K562 (cell line): ENCODE results near the gene RARA. TPM values are rescaled to one million over a fixed set of nuclear protein-coding genes. Genes with fewer than 3 reads are reported as not detected.

Source experiments
- ATF4 ChIP-seq: fragments of 450-650 bp; formaldehyde crosslinking; IDR thresholded peaks from 2 replicates; pipeline ENCODE4 v1.4.0; 2022; ENCODE audit warnings: mild to moderate bottlenecking, moderate library complexity
- C11orf30 ChIP-seq: fragments of 450-650 bp; IDR thresholded peaks from 2 replicates; pipeline ENCODE4 v1.6.1; 2016; ENCODE audit warnings: low read depth, mild to moderate bottlenecking
- CHD1 ChIP-seq: fragments of 200-600 bp; sonication (generic); IDR thresholded peaks from one replicate; pipeline ENCODE4 v1.6.1; 2012; ENCODE audit warnings: mild to moderate bottlenecking, moderate library complexity, low read length, inconsistent platforms
- CLOCK ChIP-seq: fragments of 250-450 bp; sonication (Bioruptor Pico); IDR thresholded peaks from 2 replicates; pipeline ENCODE4 v1.4.0; 2020; ENCODE audit warnings: mild to moderate bottlenecking, moderate library complexity, borderline replicate concordance
- CTBP1 ChIP-seq: fragments of 450-650 bp; IDR thresholded peaks from 2 replicates; pipeline ENCODE4 v1.6.1; 2016; ENCODE audit warnings: borderline replicate concordance
- DACH1 ChIP-seq: fragments of 450-650 bp; IDR thresholded peaks from 2 replicates; pipeline ENCODE4 v1.6.1; 2018; ENCODE audit not compliant: partially characterized antibody
- DPF2 ChIP-seq: fragments of 450-650 bp; IDR thresholded peaks from 2 replicates; pipeline ENCODE4 v1.6.1; 2016
- HBP1 ChIP-seq: fragments of 450-650 bp; formaldehyde crosslinking; IDR thresholded peaks from 2 replicates; pipeline ENCODE4 v1.4.0; 2022; ENCODE audit warnings: missing genetic modification characterization
- HMGXB4 ChIP-seq: sonication (generic); formaldehyde crosslinking; IDR thresholded peaks from 2 replicates; pipeline ENCODE4 v1.8.1; 2023; ENCODE audit warnings: mild to moderate bottlenecking, missing genetic modification reagents
- ILF3 ChIP-seq: fragments of 450-650 bp; IDR thresholded peaks from 2 replicates; pipeline ENCODE4 v1.6.1; 2018; ENCODE audit warnings: antibody characterized with exemption, mild to moderate bottlenecking, moderate library complexity, borderline replicate concordance
- JUND ChIP-seq, 2 experiments: IDR thresholded peaks; 2 replicates in 1 of 2; 3 replicates in 1 of 2; pipeline ENCODE4 v1.6.1; 2011; ENCODE audit warnings: borderline replicate concordance in 2 of 2, low read depth in 2 of 2, low read length in 2 of 2, improper control_type of control experiment in 1 of 2, missing biosample characterization in 1 of 2, missing genetic modification characterization in 1 of 2, missing genetic modification reagents in 1 of 2
- MCM7 ChIP-seq, 2 experiments: fragments of 450-650 bp; IDR thresholded peaks; 2 replicates each; pipeline ENCODE4 v1.6.1; 2016 to 2018
- MTA3 ChIP-seq: fragments of 450-650 bp; formaldehyde crosslinking; IDR thresholded peaks from 2 replicates; pipeline ENCODE4 v1.6.1; 2017; ENCODE audit warnings: mild to moderate bottlenecking, borderline replicate concordance
- MYBL2 ChIP-seq, 2 experiments: fragments of 450-650 bp in 1 of 2; sonication (generic) in 1 of 2; formaldehyde crosslinking in 1 of 2; IDR thresholded peaks; 2 replicates each; pipeline versions ENCODE4 v1.6.1 to v1.8.1; 2017 to 2022; ENCODE audit warnings: borderline replicate concordance in 1 of 2, inconsistent platforms in 1 of 2, low read depth in 1 of 2, mild to moderate bottlenecking in 1 of 2, missing genetic modification reagents in 1 of 2, moderate library complexity in 1 of 2
- PPARD ChIP-seq: fragments of 250-450 bp; sonication (Bioruptor Pico); IDR thresholded peaks from 2 replicates; pipeline ENCODE4 v1.8.0; 2022; ENCODE audit warnings: inconsistent platforms, mild to moderate bottlenecking, moderate library complexity
- PYGO2 ChIP-seq: fragments of 450-650 bp; IDR thresholded peaks from 2 replicates; pipeline ENCODE4 v1.6.1; 2016; ENCODE audit warnings: mild to moderate bottlenecking, missing genetic modification characterization, moderate library complexity, missing compliant biosample characterization
- ZNF395 ChIP-seq: fragments of 200-800 bp; sonication (Bioruptor generic); IDR thresholded peaks from 2 replicates; pipeline ENCODE4 v1.6.1; 2017; ENCODE audit warnings: missing genetic modification characterization, missing compliant biosample characterization
- ZNF699 ChIP-seq: fragments of 250-450 bp; sonication (Bioruptor Pico); IDR thresholded peaks from 2 replicates; pipeline ENCODE4 v1.8.0; 2021; ENCODE audit warnings: mild to moderate bottlenecking, moderate library complexity; ENCODE audit not compliant: insufficient replicate concordance
- polyA plus RNA-seq, 8 experiments: library from polyadenylated mRNA; depleted of rRNA in 4 of 8; stranded (reverse) in 5 of 8; unstranded in 3 of 8; fragments of >200 nt; fragmentation: Nextera tagmentation in 2 of 8; fragmentation: Illumina TruSeq in 1 of 8; extraction: Ambion mirVana in 2 of 8; extraction: Trizol in 1 of 8; gene quantifications; 2 replicates each; pipeline versions ENCODE4 v1.2.1 to v1.2.3, GENCODE V29; 2011 to 2014; ENCODE audit warnings: inconsistent platforms in 1 of 8, missing spikeins in 1 of 8
- total RNA-seq, 7 experiments: library from RNA; depleted of rRNA in 6 of 7; stranded (reverse); fragments of >200 nt in 6 of 7; fragmentation: Illumina TruSeq in 2 of 7; extraction: Trizol in 2 of 7; gene quantifications; 2 replicates each; pipeline versions ENCODE4 v1.2.1 to v1.2.3, GENCODE V29; 2011 to 2021; ENCODE audit warnings: low replicate concordance in 1 of 7

RARA gene
- total and polyA plus RNA-seq, 9 of the 15 experiments (the other 6 are each of a cell fraction or from before 2014, with no cell fraction given), result 0.10 to 28.0 (median 7.9) TPM

GRCh38 chr17:40340880-40341807, 32.2 kb downstream of the RARA start (continued):
- TF ChIP-seq HMGXB4 (CRISPR knock-in tag) (no peak), ILF3 (no peak), ATF4 (no peak), MCM7 (IDR thresholded peaks at IDR 0.05) (no peak), C11orf30 (no peak), PYGO2 (tag) (no peak), HBP1 (CRISPR knock-in tag) (no peak), JUND (IDR thresholded peaks at IDR 0.05; ENCODE audit: borderline replicate concordance, low read depth, low read length) (peak; percentile 74), JUND (tag; IDR thresholded peaks at IDR 0.05; ENCODE audit: borderline replicate concordance, low read depth, low read length) (no peak), DACH1 (no peak), CTBP1 (peak; percentile 66; the same call in 1 of the 2 replicates), DPF2 (no peak), ZNF395 (CRISPR knock-in tag) (0 out of 2 replicates have a peak, but pooled peaks have one; percentile 47), CHD1 (no peak), ZNF699 (CRISPR knock-in tag) (no peak), CLOCK (CRISPR knock-in tag) (no peak), MYBL2 (IDR thresholded peaks at IDR 0.05; ENCODE audit: low read depth) (no peak), MYBL2 (CRISPR knock-in tag; IDR thresholded peaks at IDR 0.05; ENCODE audit: borderline replicate concordance) (no peak), PPARD (CRISPR knock-in tag) (no peak), MTA3 (peak; percentile 97)
